ENCODE measurements around the gene GPR45. TPM values are rescaled to one million over a fixed set of nuclear protein-coding genes. Genes with fewer than 3 reads are reported as not detected.
"Not testable (repeated sequence)": the region's sequence is repeated elsewhere in the genome, so short reads cannot be mapped to it uniquely, and the experiment has no call there.

GPR45 gene
- total and polyA plus RNA-seq, 10 of the 15 experiments (the other 5 are each of a cell fraction or from before 2014, with no cell fraction given) = not detected

GRCh38 chr2:105249891-105250290 lies 8.3 kb downstream of the GPR45 start:
- no peak for FAIRE-seq
- no peaks in the 10 kb centered on the region; the same call in 2 of the 3 replicates for H3K9me3 ChIP-seq (replicated peaks; ENCODE audit: control insufficient read depth, insufficient read depth, low read length)
- no peak overlapping the region for H2AFZ ChIP-seq (ENCODE audit: control insufficient read depth, low read depth, low read length)
- in situ Hi-C loops (cut with MboI) = no loop called here
- ATAC-seq = no peak
- no peak overlapping the region for H3K9ac ChIP-seq (ENCODE audit: control insufficient read depth, insufficient read depth, low read length)
- no peak overlapping the region for H3K4me2 ChIP-seq (ENCODE audit: control insufficient read depth, insufficient read depth)
- H3K79me2 ChIP-seq (ENCODE audit: control insufficient read depth, insufficient read depth, low read length) = no peaks in the 10 kb centered on the region
- H4K20me1 ChIP-seq (ENCODE audit: control insufficient read depth, insufficient read depth) = no peaks in the 10 kb centered on the region
- ChIA-PET CTCF (no interaction called here), SMC1A (ENCODE audit: uncharacterized antibody, unreplicated experiment) (interaction anchor here (0.6 kb wide), 1 partner anchor 12 kb away, joined by 3 read pairs; no protein-coding TSS in a partner anchor), POLR2A (no interaction called here), RAD21 (ENCODE audit: unreplicated experiment) (no interaction called here)
- no TSS peak for BruUV-seq (replicated peaks)
- no peak for DNase-seq (ENCODE audit: low read depth, low spot score)
- H3K27ac ChIP-seq (ENCODE audit: control insufficient read depth, insufficient read depth) = no peak overlapping the region
- intact Hi-C loops (cut with micrococcal nuclease; ENCODE audit: unreplicated experiment) = no loop called here
- H3K27me3 ChIP-seq (replicated peaks in 1 of 2; ENCODE audit: control insufficient read depth in 2 of 2, insufficient read depth in 2 of 2, low read length in 1 of 2) = no peaks in the 10 kb centered on the region
- WGBS (ENCODE audit: insufficient coverage, insufficient replicate concordance, low lambda C conversion rate, missing lambda C conversion rate) = 80% methylated on average over 4 of the region's 4 CpGs
- no peak overlapping the region for H3K4me3 ChIP-seq
- H3K36me3 ChIP-seq (ENCODE audit: control insufficient read depth in 2 of 2, insufficient read depth in 2 of 2, low read length in 1 of 2) = no peaks in the 10 kb centered on the region
- H3K4me1 ChIP-seq (ENCODE audit: control insufficient read depth, insufficient read depth, low read length) = no peaks in the 10 kb centered on the region
- TF ChIP-seq CTCF (IDR thresholded peaks at IDR 0.05 in 2 of 3, conservative IDR thresholded peaks at IDR 0.05 in 1 of 3; ENCODE audit: control insufficient read depth in 2 of 3, extremely low read depth in 1 of 3, insufficient read depth in 1 of 3, low read depth in 3 of 3, low read length in 3 of 3) = no peak
- TF ChIP-seq HSF1 (IDR thresholded peaks at IDR 0.05; ENCODE audit: low read depth, low read length) = no peak
- TF ChIP-seq NR2F1 (conservative IDR thresholded peaks at IDR 0.05) = no peak

GRCh38 chr2:105251016-105251648 lies 9.6 kb downstream of the GPR45 start:
- H3K27me3 ChIP-seq (replicated peaks in 1 of 2; ENCODE audit: control insufficient read depth in 2 of 2, insufficient read depth in 2 of 2, low read length in 1 of 2); H4K20me1 ChIP-seq (ENCODE audit: control insufficient read depth, insufficient read depth); SMC1A ChIA-PET (ENCODE audit: uncharacterized antibody, unreplicated experiment); CTCF ChIA-PET; H3K4me3 ChIP-seq; BruUV-seq (replicated peaks); H2AFZ ChIP-seq (ENCODE audit: control insufficient read depth, low read depth, low read length); H3K4me2 ChIP-seq (ENCODE audit: control insufficient read depth, insufficient read depth); in situ Hi-C loops (cut with MboI); H3K4me1 ChIP-seq (ENCODE audit: control insufficient read depth, insufficient read depth, low read length); FAIRE-seq; H3K79me2 ChIP-seq (ENCODE audit: control insufficient read depth, insufficient read depth, low read length); POLR2A ChIA-PET; H3K9me3 ChIP-seq (replicated peaks; ENCODE audit: control insufficient read depth, insufficient read depth, low read length); DNase-seq (ENCODE audit: low read depth, low spot score); intact Hi-C loops (cut with micrococcal nuclease; ENCODE audit: unreplicated experiment); ATAC-seq; H3K27ac ChIP-seq (ENCODE audit: control insufficient read depth, insufficient read depth); RAD21 ChIA-PET (ENCODE audit: unreplicated experiment); H3K36me3 ChIP-seq (ENCODE audit: control insufficient read depth in 2 of 2, insufficient read depth in 2 of 2, low read length in 1 of 2); H3K9ac ChIP-seq (ENCODE audit: control insufficient read depth, insufficient read depth, low read length): not testable (repeated sequence)
- WGBS (ENCODE audit: insufficient coverage, insufficient replicate concordance, low lambda C conversion rate, missing lambda C conversion rate) = 87% methylated on average over 40 of the region's 43 CpGs

Data from GM12878 (cell line).